Lung (tissue), 12 donors: ENCODE results near the gene PCID2. TPM values are rescaled to one million over a fixed set of nuclear protein-coding genes. Genes with fewer than 3 reads are reported as not detected.

ENCODE experiments used
- ATAC-seq: fragments of 200-7000 bp; cut with Tn5 transposase; one replicate; pipeline ENCODE4 v1.9.1; 2020; ENCODE audit warnings: moderate number of reproducible peaks; ENCODE audit not compliant: insufficient read depth, low FRiP score
- DNase-seq, 3 donors: peaks; one replicate each; pipeline ENCODE4 v3.0.0-alpha.2; 2013 to 2017
- H3K27ac ChIP-seq, 2 donors: one replicate each; pipeline ENCODE4 v1.5.1; 2013; ENCODE audit warnings: mild to moderate bottlenecking in 2 of 2, moderate library complexity in 2 of 2, control low read depth in 1 of 2, inconsistent platforms in 1 of 2, low read depth in 1 of 2, low read length in 1 of 2
- H3K27me3 ChIP-seq, 3 donors: one replicate each; pipeline ENCODE4 v1.5.1; 2013; ENCODE audit warnings: low read length in 2 of 3; ENCODE audit not compliant: control insufficient read depth in 3 of 3, insufficient read depth in 3 of 3
- H3K36me3 ChIP-seq, 4 donors: one replicate each; pipeline ENCODE4 v1.5.1; 2013; ENCODE audit warnings: low read length in 4 of 4, mild to moderate bottlenecking in 1 of 4, moderate library complexity in 1 of 4; ENCODE audit not compliant: control insufficient read depth in 4 of 4, insufficient read depth in 4 of 4
- H3K4me1 ChIP-seq, 5 donors: one replicate each; pipeline ENCODE4 v1.5.1; 2013; ENCODE audit warnings: low read length in 5 of 5, mild to moderate bottlenecking in 2 of 5, moderate library complexity in 1 of 5; ENCODE audit not compliant: control insufficient read depth in 5 of 5, insufficient read depth in 5 of 5
- H3K4me3 ChIP-seq: one replicate; pipeline ENCODE4 v1.5.1; 2013; ENCODE audit warnings: mild to moderate bottlenecking, control low read depth, moderate library complexity
- H3K9ac ChIP-seq, 2 donors: one replicate each; pipeline ENCODE4 v1.5.1; 2013; ENCODE audit warnings: low read length in 2 of 2, control low read depth in 1 of 2; ENCODE audit not compliant: insufficient read depth in 1 of 2
- H3K9me3 ChIP-seq, 4 donors: one replicate each; pipeline ENCODE4 v1.5.1; 2013; ENCODE audit warnings: low read length in 3 of 4, mild to moderate bottlenecking in 1 of 4, moderate library complexity in 1 of 4; ENCODE audit not compliant: control insufficient read depth in 4 of 4, insufficient read depth in 3 of 4
- CTCF ChIP-seq: IDR thresholded peaks from 2 replicates; pipeline ENCODE4 v1.5.1; 2012; ENCODE audit warnings: mild to moderate bottlenecking; ENCODE audit errors: control extremely low read depth, extremely low read depth
- WGBS, 2 donors: extraction: QIAGEN DNeasy Blood & Tissue Kit; methylation state at CpG; one replicate each; pipeline ENCODE4 v1.1.7; 2013; 5-methylcytosine and 5-hydroxymethylcytosine counted together
- polyA plus RNA-seq, 2 donors: library from polyadenylated mRNA; stranded (reverse); fragments of 200-250 nt; gene quantifications; one replicate each; pipeline ENCODE4 v1.2.1, GENCODE V29; 2013
- total RNA-seq, 2 donors: library from RNA; depleted of rRNA in 1 of 2; stranded (reverse); fragments of >200 nt in 1 of 2; gene quantifications; one replicate each; pipeline ENCODE4 v1.2.1, GENCODE V29; 2014 to 2021
- donor health status: control.
- donor health status: control.
- donor health status: Bipolar disorder and iron deficiency.
- donor health status: healthy.
- donor health status: DM: yes; HTN: yes; CAD: no.

PCID2 gene
- total and polyA plus RNA-seq, 4 donors, result 31.5 to 86.2 (median 37.3) TPM

- no peak overlapping the region for H3K4me3 ChIP-seq
- H3K36me3 ChIP-seq, result peaks cover 23 to 35% (median 29%) of the 10 kb centered on the region in 4 donors
- H3K9me3 ChIP-seq, result no peaks in the 10 kb centered on the region
- ATAC-seq (no peak), DNase-seq (no peak)
- peak overlapping the region in 1 of 2 donors; percentile 48 for H3K27ac ChIP-seq
- H3K27me3 ChIP-seq, result no peaks in the 10 kb centered on the region
- TF ChIP-seq CTCF, result no peak
- H3K4me1 ChIP-seq, result no peaks in the 10 kb centered on the region
- H3K9ac ChIP-seq, result no peak overlapping the region
- 95 to 96% methylated on average over 23 of the region's 23 CpGs for WGBS, 2 donors
These were observed 20.4 kb downstream of the PCID2 start for GRCh38 chr13:113187883-113188665.

DNA sequence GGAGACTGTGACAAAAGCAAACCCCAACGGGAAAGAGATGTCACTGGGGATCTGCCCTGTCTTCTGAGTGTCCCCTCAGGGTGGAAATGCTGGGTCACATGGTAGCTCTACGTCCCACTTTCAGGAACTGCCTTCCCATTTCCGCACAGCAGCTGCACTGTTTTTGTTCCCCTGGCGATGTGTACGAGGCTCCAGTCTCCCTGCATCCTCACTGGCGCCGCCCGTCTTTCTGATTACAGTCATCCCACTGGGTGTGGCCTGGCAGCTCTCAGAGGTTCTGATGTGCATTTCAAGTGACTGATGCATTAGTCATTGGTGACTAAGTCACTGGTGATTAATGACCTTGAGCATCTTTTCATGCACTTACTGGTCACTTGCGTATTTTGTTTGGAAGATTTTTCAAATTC, 21.2 kb downstream of the PCID2 start:
- no peaks in the 10 kb centered on the region for H3K9me3 ChIP-seq
- H3K27me3 ChIP-seq, result no peaks in the 10 kb centered on the region
- peak; percentile 89 for ATAC-seq
- 58 to 76% methylated on average over 9 of the region's 9 CpGs for WGBS, 2 donors
- H3K27ac ChIP-seq, result peak overlapping the region; percentile 70 to 76
- H3K4me1 ChIP-seq, result no peaks in the 10 kb centered on the region
- TF ChIP-seq CTCF, result no peak
- peaks cover 21 to 33% (median 23%) of the 10 kb centered on the region in 4 donors for H3K36me3 ChIP-seq
- DNase-seq, result peak in 1 of 3 donors; percentile 31
- no peak overlapping the region for H3K4me3 ChIP-seq
- no peak overlapping the region for H3K9ac ChIP-seq

DNA sequence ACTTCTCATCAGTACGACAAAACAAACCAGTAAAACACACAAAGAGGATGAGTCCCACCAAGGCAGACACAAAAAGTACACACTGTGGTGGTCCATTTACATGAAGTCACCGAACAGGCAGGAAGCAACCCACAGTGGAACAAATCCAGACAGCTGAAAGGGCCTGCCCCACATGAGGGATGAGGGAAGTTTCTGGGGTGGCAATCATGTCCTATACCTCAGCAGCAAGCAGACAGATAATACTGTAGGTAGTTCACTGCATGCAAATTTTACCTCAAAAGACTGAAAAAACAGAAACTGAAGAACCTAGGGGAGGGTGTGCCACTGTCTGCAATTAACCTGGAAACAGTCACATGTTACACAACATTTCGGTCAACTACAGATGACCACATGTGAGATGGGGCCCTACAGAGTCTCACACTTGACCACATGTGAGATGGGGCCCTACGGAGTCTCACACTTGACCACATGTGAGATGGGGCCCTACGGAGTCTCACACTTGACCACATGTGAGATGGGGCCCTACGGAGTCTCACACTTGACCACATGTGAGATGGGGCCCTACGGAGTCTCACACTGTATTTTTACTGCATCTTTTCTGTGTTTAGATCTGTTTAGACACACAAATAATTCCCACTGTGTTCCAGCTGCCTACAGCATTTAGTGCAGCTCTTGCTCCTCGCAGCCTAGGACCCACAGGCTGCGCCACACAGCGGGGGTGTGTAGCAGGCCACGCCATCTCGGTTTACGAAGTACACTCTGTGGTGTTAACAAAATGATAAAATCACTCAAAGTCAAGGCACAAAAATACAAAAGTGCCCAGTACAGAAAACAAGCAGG, 22.2 kb downstream of the PCID2 start:
- no peaks in the 10 kb centered on the region for H3K4me1 ChIP-seq
- DNase-seq, result no peak
- peaks cover 17 to 35% (median 23%) of the 10 kb centered on the region in 4 donors for H3K36me3 ChIP-seq
- no peaks in the 10 kb centered on the region for H3K27me3 ChIP-seq
- H3K9me3 ChIP-seq, result no peaks in the 10 kb centered on the region
- no peak for ATAC-seq
- 71 to 84% methylated on average over 12 to 13 of the region's 13 CpGs for WGBS, 2 donors
- no peak overlapping the region for H3K4me3 ChIP-seq
- H3K9ac ChIP-seq, result no peak overlapping the region
- peak overlapping the region; percentile 23 to 76 for H3K27ac ChIP-seq
- no peak for TF ChIP-seq CTCF
